ENCODE measurements around the gene TEX12. TPM values are rescaled to one million over a fixed set of nuclear protein-coding genes. Genes with fewer than 3 reads are reported as not detected.

The TEX12 gene
- total RNA-seq (2022) (not detected in 2 replicates), Bru-seq, nascent RNA (percentile 25 among the genes with signal in this experiment), BruChase-seq, experiment 1, labeled RNA remaining after a 6-hour chase (percentile 33 among the genes with signal in this experiment), BruChase-seq, experiment 2, labeled RNA remaining after a 2-hour chase (percentile 39 among the genes with signal in this experiment)
- long read RNA-seq = 0 reads

DNA sequence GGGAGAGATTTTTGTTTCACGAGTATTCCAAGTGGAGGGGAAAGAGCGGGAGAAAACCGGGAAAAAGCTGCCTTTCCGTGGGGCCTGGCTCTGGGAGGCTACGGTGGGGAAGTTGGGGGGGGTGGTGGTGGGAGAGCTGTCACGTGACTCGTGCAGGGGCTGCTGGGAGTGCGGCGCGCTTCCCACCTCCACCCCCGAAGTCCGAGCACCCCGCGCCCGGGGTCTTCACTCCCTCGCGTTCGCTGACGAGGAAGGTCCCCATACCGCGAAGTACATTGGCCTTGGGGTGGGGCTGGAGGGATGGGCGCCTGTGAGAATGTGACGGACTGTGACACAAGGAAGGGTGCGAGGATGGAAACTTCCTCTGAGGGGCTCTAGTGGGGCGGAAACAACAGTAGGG is at the start of gene TEX12:
TEX12 (plus strand) TSS at position 228 of the 400 bp plus-strand sequence. CDS start 1,897 bp downstream, outside the sequence.
- DNase-seq = no peak
- peaks cover 23% of the 10 kb centered on the region for H3K36me3 Mint-ChIP-seq (ENCODE audit: insufficient read depth, unreplicated experiment)
- no peak within 1 kb of the TSS for H3K4me3 Mint-ChIP-seq (ENCODE audit: low read depth, unreplicated experiment)
- H3K4me1 Mint-ChIP-seq (ENCODE audit: low read depth, unreplicated experiment) = peaks cover 21% of the 10 kb centered on the region
- peak within 1 kb of the TSS; percentile 76 for H3K27ac Mint-ChIP-seq (ENCODE audit: unreplicated experiment)
- no peak for TF ChIP-seq CTCF (IDR thresholded peaks at IDR 0.05; ENCODE audit: unreplicated experiment)
- no peaks in the 10 kb centered on the region for H3K27me3 Mint-ChIP-seq (ENCODE audit: unreplicated experiment)
- CTCF ChIA-PET = interaction anchor here (1.1 kb wide), 1 partner anchor 10 kb away, joined by 6 read pairs; no protein-coding TSS in a partner anchor
- BruUV-seq (replicated peaks) = no TSS peak
- intact Hi-C loops (cut with micrococcal nuclease; ENCODE audit: unreplicated experiment) = no loop called here
- H3K9me3 Mint-ChIP-seq (ENCODE audit: low read depth, unreplicated experiment) = no peaks in the 10 kb centered on the region

- CTCF ChIA-PET = no interaction called here
- no peaks in the 10 kb centered on the region for H3K27me3 Mint-ChIP-seq (ENCODE audit: unreplicated experiment)
- peaks cover 10% of the 10 kb centered on the region for H3K4me1 Mint-ChIP-seq (ENCODE audit: low read depth, unreplicated experiment)
- intact Hi-C loops (cut with micrococcal nuclease; ENCODE audit: unreplicated experiment) = no loop called here
- TF ChIP-seq CTCF (IDR thresholded peaks at IDR 0.05; ENCODE audit: unreplicated experiment) = no peak
- H3K27ac Mint-ChIP-seq (ENCODE audit: unreplicated experiment) = no peak overlapping the region
- DNase-seq = no peak
- no TSS peak for BruUV-seq (replicated peaks)
- H3K36me3 Mint-ChIP-seq (ENCODE audit: insufficient read depth, unreplicated experiment) = peaks cover 6% of the 10 kb centered on the region
- no peak overlapping the region for H3K4me3 Mint-ChIP-seq (ENCODE audit: low read depth, unreplicated experiment)
- peaks cover 3% of the 10 kb centered on the region for H3K9me3 Mint-ChIP-seq (ENCODE audit: low read depth, unreplicated experiment)
These were observed 49.0 kb upstream of the TEX12 start for GRCh38 chr11:112118176-112118575.

DNA sequence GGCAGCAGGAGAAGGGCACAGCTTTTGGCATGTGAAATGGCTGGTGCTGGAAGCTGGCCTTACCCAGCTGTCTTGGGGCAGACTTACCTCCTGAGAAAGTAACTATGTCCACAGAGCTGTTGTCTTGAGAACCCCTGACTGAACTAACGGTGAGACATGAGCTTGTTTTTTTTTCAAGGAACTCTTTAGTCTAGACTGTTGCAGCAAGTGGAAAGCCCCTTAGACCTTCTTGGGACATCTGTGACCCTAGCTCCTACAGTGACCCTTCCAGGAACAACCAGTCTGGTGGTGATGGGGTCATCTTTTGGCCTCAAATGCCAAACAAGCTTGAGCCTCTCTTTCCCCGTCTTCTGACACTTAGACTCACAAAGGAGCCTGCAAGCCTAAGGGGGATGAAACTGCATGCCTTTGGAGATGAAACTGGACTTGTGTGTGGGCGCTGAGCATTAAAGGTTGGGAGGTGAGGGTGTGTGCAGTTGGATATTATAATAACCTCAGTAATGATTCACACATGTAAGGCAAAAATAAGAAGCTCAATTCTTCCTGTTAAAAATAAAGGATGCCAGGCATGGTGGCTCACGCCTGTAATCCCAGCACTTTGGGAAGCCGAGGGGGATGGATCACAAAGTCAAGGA is 45.1 kb upstream of the TEX12 start:
- Mint-ChIP-seq H3K4me1 (ENCODE audit: low read depth, unreplicated experiment) (peaks cover 10% of the 10 kb centered on the region), H3K27ac (ENCODE audit: unreplicated experiment) (no peak overlapping the region), H3K27me3 (ENCODE audit: unreplicated experiment) (no peaks in the 10 kb centered on the region), H3K4me3 (ENCODE audit: low read depth, unreplicated experiment) (no peak overlapping the region), H3K36me3 (ENCODE audit: insufficient read depth, unreplicated experiment) (peaks cover 6% of the 10 kb centered on the region), H3K9me3 (ENCODE audit: low read depth, unreplicated experiment) (peaks cover under 1% of the 10 kb centered on the region)
- intact Hi-C loops (cut with micrococcal nuclease; ENCODE audit: unreplicated experiment) = loop anchor here (5.0 kb wide), 1 partner anchor 40 kb away; the partner anchor contains the start of gene IL18
- BruUV-seq (replicated peaks) = no TSS peak
- DNase-seq = no peak
- no peak for TF ChIP-seq CTCF (IDR thresholded peaks at IDR 0.05; ENCODE audit: unreplicated experiment)
- CTCF ChIA-PET = interaction anchor here (0.6 to 1.2 kb wide), 2 partner anchors 9 to 34 kb away, joined by 3 read pairs; no protein-coding TSS in a partner anchor

DNA sequence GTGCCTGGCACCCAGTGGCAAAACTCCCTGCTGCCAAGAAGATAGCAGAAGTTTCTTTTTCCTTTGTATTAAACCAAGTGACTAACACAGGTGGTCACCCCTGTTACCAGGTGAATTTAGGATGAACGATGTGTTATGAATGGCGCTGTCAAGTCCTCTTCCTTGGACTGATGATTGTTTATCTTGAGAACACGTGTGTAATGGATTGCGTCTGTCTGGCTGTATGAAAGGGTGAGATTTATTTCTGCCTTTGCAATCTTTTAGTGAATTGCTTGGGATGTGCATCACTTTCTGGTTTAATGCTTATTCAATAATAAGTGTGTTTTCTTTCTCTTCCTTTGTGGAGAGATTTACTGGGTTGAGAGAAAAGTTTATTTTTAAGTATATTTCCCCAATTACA is 44.0 kb upstream of the TEX12 start:
- Mint-ChIP-seq H3K4me3 (ENCODE audit: low read depth, unreplicated experiment) (no peak overlapping the region), H3K27ac (ENCODE audit: unreplicated experiment) (no peak overlapping the region), H3K4me1 (ENCODE audit: low read depth, unreplicated experiment) (peaks cover 13% of the 10 kb centered on the region), H3K9me3 (ENCODE audit: low read depth, unreplicated experiment) (no peaks in the 10 kb centered on the region), H3K27me3 (ENCODE audit: unreplicated experiment) (no peaks in the 10 kb centered on the region), H3K36me3 (ENCODE audit: insufficient read depth, unreplicated experiment) (peaks cover 6% of the 10 kb centered on the region)
- TF ChIP-seq CTCF (IDR thresholded peaks at IDR 0.05; ENCODE audit: unreplicated experiment) = no peak
- intact Hi-C loops (cut with micrococcal nuclease; ENCODE audit: unreplicated experiment) = loop anchor here (5.0 kb wide), 1 partner anchor 39 kb away; the partner anchor contains the start of gene IL18
- BruUV-seq (replicated peaks) = no TSS peak
- DNase-seq = no peak
- CTCF ChIA-PET = no interaction called here

Measured in Calu3 (cell line).